Epithelial cell of proximal tubule (primary cell): ENCODE results near the gene DDX19B. TPM values are rescaled to one million over a fixed set of nuclear protein-coding genes. Genes with fewer than 3 reads are reported as not detected.

Experiments used
- DNase-seq: peaks from one replicate; pipeline ENCODE4 v3.0.0-alpha.2; 2011; ENCODE audit warnings: low read depth
- H3K4me3 ChIP-seq: 2 replicates; pipeline ENCODE4 v1.5.1; 2011; ENCODE audit warnings: low read depth, mild to moderate bottlenecking, low read length
- total RNA-seq: library from RNA; depleted of rRNA; stranded (reverse); fragments of >200 nt; gene quantifications from 2 replicates; pipeline ENCODE4 v1.2.3, GENCODE V29; 2015
- TF ChIP-seq, protein P1 (sequence below): conservative IDR thresholded peaks from 2 replicates; pipeline ENCODE4 v1.5.1; 2012; ENCODE audit warnings: low read depth, mild to moderate bottlenecking, low read length

DDX19B gene
- total RNA-seq, 1 donor from 2014 or later: 20.9 TPM

DNA sequence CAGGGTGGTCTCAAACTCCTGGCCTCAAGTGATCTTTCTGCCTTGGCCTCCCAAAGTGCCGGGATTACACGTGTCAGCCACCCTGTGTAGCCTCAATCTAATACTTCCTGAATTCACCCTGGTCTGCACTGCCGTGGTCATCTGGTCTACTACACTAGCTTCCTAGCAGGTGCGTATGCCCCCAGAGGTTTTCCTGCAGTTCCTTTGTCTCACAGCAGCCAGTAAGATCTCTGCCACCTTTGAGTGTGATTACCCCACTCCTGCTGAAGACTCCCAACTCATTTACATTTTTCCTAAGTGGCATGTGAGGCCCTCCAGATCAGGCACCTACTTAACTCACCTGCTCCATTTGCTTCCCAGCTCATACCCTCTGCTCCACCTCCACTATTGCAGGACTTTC lies 42.6 kb downstream of the DDX19B start:
- TF ChIP-seq, protein P1, sequence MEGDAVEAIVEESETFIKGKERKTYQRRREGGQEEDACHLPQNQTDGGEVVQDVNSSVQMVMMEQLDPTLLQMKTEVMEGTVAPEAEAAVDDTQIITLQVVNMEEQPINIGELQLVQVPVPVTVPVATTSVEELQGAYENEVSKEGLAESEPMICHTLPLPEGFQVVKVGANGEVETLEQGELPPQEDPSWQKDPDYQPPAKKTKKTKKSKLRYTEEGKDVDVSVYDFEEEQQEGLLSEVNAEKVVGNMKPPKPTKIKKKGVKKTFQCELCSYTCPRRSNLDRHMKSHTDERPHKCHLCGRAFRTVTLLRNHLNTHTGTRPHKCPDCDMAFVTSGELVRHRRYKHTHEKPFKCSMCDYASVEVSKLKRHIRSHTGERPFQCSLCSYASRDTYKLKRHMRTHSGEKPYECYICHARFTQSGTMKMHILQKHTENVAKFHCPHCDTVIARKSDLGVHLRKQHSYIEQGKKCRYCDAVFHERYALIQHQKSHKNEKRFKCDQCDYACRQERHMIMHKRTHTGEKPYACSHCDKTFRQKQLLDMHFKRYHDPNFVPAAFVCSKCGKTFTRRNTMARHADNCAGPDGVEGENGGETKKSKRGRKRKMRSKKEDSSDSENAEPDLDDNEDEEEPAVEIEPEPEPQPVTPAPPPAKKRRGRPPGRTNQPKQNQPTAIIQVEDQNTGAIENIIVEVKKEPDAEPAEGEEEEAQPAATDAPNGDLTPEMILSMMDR: no peak
- no peak overlapping the region for H3K4me3 ChIP-seq
- no peak for DNase-seq

DNA sequence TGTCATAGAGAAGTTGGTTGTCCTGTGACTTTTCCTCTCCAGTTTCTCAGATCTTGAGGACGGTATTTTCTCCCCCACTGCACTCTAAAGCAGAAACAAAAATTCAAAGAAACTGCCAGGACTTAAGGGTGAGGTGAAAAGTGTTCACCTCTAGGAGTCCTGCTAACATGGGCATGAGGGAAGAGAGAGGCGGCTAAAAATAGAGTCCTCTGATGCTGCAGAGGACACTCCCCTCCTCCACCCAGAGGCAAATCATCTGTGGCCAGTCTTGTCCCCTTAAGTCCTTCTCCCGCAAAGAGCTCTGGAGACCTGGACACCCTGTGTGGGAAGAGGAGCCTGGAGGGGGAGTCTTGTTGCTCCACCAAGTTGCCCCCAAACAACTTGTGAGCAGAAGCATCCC lies 43.0 kb downstream of the DDX19B start:
- TF ChIP-seq, protein P1: no peak

DNA sequence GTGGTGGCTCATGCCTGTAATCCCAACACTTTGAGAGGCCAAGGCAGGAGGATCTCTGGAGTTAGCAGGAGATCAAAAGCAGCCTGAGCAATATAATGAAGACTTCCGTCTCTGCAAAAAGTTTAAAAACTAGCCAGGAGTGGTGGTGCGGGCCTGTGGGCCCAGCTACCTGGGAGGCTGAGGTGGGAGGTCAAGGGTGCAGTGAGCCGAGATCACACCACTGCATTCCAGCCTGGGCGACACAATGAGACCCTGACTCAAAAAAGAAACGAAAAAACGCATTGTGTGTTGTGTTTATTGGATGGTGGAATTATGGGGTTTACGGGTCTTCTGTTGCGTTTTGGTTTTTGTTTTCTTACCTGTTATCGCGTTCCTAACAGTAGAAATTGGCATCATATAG lies 46.9 kb downstream of the DDX19B start:
- TF ChIP-seq, protein P1: no peak
- peak overlapping the region; percentile 92 for H3K4me3 ChIP-seq
- DNase-seq: no peak

More for the DNA sequence above, 43.0 kb downstream of the DDX19B start:
- DNase-seq: no peak
- no peak overlapping the region for H3K4me3 ChIP-seq

DNA sequence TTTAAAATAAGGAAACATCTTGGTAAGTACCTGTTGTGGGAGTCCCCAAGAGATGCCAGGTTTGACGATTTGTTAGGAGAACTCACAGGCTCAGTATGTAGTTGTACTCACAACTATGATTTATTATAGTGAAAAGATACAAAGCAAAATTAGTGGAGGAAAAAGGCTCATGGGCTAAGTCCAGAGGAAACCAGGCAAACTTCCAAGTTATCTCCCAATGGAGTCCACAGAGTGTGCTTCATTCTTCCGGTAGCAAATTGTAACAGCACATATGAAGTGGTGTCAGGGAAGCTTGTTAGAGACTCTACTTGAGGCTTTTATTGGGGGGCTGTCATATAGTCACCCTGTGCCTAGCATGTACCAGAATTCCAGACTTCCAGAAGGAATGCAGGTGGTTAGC lies 50.0 kb downstream of the DDX19B start:
- TF ChIP-seq, protein P1: no peak
- DNase-seq: no peak
- H3K4me3 ChIP-seq: no peak overlapping the region

DNA sequence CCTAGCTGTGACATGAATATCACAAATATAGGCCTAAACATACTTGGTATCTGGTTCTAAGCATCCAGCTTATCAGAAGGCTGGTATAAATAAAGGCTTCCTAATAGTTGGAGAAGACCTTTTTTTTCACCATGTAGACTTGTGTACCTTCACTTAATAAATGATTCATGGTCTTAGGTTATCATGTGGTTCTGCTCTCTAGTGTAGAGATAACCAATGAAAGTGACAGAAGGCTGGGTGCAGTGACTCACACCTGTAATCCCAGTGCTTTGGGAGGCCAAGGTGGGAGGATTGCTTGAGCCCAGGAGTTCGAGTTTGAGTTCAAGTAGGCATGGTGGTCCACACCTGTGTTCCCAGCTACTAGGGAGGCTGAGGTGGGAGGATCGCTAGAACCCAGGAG lies 50.8 kb downstream of the DDX19B start:
- no peak for DNase-seq
- TF ChIP-seq, protein P1: no peak
- H3K4me3 ChIP-seq: no peak overlapping the region

DNA sequence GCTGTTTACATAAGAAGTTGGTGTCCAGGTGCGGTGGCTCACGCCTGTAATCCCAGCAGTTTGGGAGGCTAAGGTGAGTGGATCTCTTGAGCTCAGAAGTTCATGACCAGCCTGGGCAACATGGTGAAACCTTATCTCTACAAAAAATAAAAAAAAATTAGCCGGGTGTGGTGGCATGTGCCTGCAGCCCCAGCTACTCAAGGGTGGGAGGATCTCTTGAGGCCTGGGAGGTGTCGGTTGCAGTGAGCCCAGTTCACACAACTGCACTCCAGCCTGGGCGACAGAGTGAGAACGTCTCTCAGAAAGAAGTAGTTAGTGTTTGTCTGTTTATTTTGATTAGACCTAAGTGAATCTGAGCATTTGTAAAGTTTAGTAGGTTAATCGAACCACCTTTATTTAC lies 60.6 kb downstream of the DDX19B start:
- DNase-seq: no peak
- TF ChIP-seq, protein P1: no peak
- no peak overlapping the region for H3K4me3 ChIP-seq

DNA sequence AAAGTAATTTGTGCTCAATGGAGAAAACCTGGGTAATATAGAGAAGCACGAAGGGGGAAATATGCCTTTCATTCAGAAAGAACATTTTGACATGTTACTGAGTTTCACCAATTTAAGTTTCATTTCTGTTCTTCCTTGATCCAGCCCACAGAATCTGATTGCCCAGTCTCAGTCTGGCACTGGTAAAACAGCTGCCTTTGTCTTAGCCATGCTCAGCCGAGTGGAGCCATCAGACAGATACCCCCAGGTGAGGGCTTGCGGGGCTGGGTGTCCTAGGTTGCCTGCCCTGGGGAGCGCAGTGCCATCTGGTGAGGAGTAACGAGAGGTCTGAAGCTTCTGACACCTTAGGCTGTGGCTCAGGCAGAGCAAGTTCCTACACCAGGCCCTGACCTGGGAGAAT lies 65.4 kb downstream of the DDX19B start:
- no peak overlapping the region for H3K4me3 ChIP-seq
- DNase-seq: no peak
- TF ChIP-seq, protein P1: no peak
